SU-DHL-6 (cell line): ENCODE measurements around the gene ZNF33A.
A peak's percentile ranks its signal among the peaks of the same experiment; 100 is the strongest.

Source experiments
- H2AFZ ChIP-seq: fragments of 200-600 bp; sonication (generic); 2 replicates; pipeline ENCODE4 v1.6.1; 2014; ENCODE audit warnings: low read depth, mild to moderate bottlenecking, moderate library complexity, mixed read lengths, antibody characterized with exemption, low read length; ENCODE audit not compliant: severe bottlenecking
- H3F3A ChIP-seq: fragments of 200-600 bp; shearing (Covaris generic); 2 replicates; pipeline ENCODE4 v1.6.0; 2016; ENCODE audit warnings: antibody characterized with exemption, mild to moderate bottlenecking; ENCODE audit not compliant: insufficient read depth
- H3K27ac ChIP-seq: fragments of 200-600 bp; sonication (generic); 2 replicates; pipeline ENCODE4 v1.5.1; 2016; ENCODE audit warnings: low read depth, mild to moderate bottlenecking, low read length, moderate library complexity, mixed read lengths
- H3K27me3 ChIP-seq: fragments of 200-600 bp; sonication (generic), shearing (Covaris generic); 2 replicates; pipeline ENCODE4 v1.6.0; 2014; ENCODE audit warnings: mild to moderate bottlenecking, low read length
- H3K36me3 ChIP-seq: fragments of 200-600 bp; sonication (generic); 2 replicates; pipeline ENCODE4 v1.6.1; 2014; ENCODE audit warnings: mild to moderate bottlenecking, low read length, mixed read lengths
- H3K4me2 ChIP-seq: fragments of 300-600, 200-600 bp; shearing (Covaris generic), sonication (generic); 2 replicates; pipeline ENCODE4 v1.6.0; 2014; ENCODE audit warnings: low read length, low read depth, mild to moderate bottlenecking; ENCODE audit not compliant: poor library complexity, severe bottlenecking
- H3K4me3 ChIP-seq: fragments of 200-600 bp; sonication (generic); 2 replicates; pipeline ENCODE4 v1.5.1; 2014; ENCODE audit warnings: antibody characterized with exemption, low read length, mild to moderate bottlenecking, mixed read lengths; ENCODE audit not compliant: insufficient read depth, poor library complexity, severe bottlenecking
- H3K79me2 ChIP-seq: fragments of 200-600 bp; sonication (generic); 2 replicates; pipeline ENCODE4 v1.6.1; 2014; ENCODE audit warnings: mild to moderate bottlenecking, low read length, moderate library complexity; ENCODE audit not compliant: insufficient read depth
- H3K9ac ChIP-seq: fragments of 200-600 bp; sonication (generic); 2 replicates; pipeline ENCODE4 v1.7.0; 2014; ENCODE audit warnings: mild to moderate bottlenecking, low read length
- H3K9me2 ChIP-seq: fragments of 200-600 bp; sonication (generic); replicated peaks from 2 replicates; pipeline ENCODE4 v1.6.1; 2014; ENCODE audit warnings: low read length; ENCODE audit not compliant: insufficient read depth
- H3K9me3 ChIP-seq: fragments of 200-600 bp; sonication (generic); 2 replicates; pipeline ENCODE4 v1.6.1; 2014; ENCODE audit warnings: low read length, mixed read lengths; ENCODE audit not compliant: insufficient read depth
- H4K20me1 ChIP-seq: fragments of 200-600 bp; sonication (generic); 2 replicates; pipeline ENCODE4 v1.6.1; 2014; ENCODE audit warnings: low read depth, mild to moderate bottlenecking, antibody characterized with exemption, low read length, moderate library complexity, mixed read lengths
- CTCF ChIP-seq: fragments of 200-600 bp; sonication (generic); IDR thresholded peaks from one replicate; pipeline ENCODE4 v1.5.1; 2017; ENCODE audit warnings: antibody characterized with exemption, mild to moderate bottlenecking, low read length, moderate library complexity; ENCODE audit not compliant: insufficient read depth, poor library complexity, severe bottlenecking
- EZH2phosphoT487 ChIP-seq: fragments of 200-600 bp; sonication (generic), shearing (Covaris generic); conservative IDR thresholded peaks from 2 replicates; pipeline ENCODE4 v1.6.1; 2018; ENCODE audit warnings: mild to moderate bottlenecking, antibody characterized with exemption, low read length, moderate library complexity, mixed read lengths

Gene ZNF33A

GRCh38 chr10:38027986-38028385 is 17.5 kb downstream of the ZNF33A start:
- Histone ChIP-seq H3K27ac (no peak overlapping the region), H3K9me3 (no peaks in the 10 kb centered on the region), H3F3A (0 out of 2 replicates have a peak, but pooled peaks cover 11% of the 10 kb centered on the region), H3K9ac (no peak overlapping the region), H2AFZ (no peak overlapping the region), H3K9me2 (no peaks in the 10 kb centered on the region), H4K20me1 (no peaks in the 10 kb centered on the region), H3K27me3 (no peaks in the 10 kb centered on the region), H3K36me3 (peaks cover 31% of the 10 kb centered on the region), H3K4me2 (no peak overlapping the region), H3K79me2 (0 out of 2 replicates have a peak, but pooled peaks cover 7% of the 10 kb centered on the region), H3K4me3 (no peak overlapping the region)
- TF ChIP-seq EZH2phosphoT487: no peak
- TF ChIP-seq CTCF: no peak

- H3K9me2 ChIP-seq: no peaks in the 10 kb centered on the region
- no peak overlapping the region for H3K4me3 ChIP-seq
- H3F3A ChIP-seq: peaks cover 14% of the 10 kb centered on the region
- H3K27me3 ChIP-seq: no peaks in the 10 kb centered on the region
- H3K9ac ChIP-seq: no peak overlapping the region
- H3K36me3 ChIP-seq: peaks cover 20% of the 10 kb centered on the region
- TF ChIP-seq EZH2phosphoT487 (no peak), CTCF (no peak)
- no peak overlapping the region for H2AFZ ChIP-seq
- H3K79me2 ChIP-seq: no peaks in the 10 kb centered on the region
- H3K9me3 ChIP-seq: no peaks in the 10 kb centered on the region
- H4K20me1 ChIP-seq: no peaks in the 10 kb centered on the region
- H3K4me2 ChIP-seq: no peak overlapping the region
- no peak overlapping the region for H3K27ac ChIP-seq
Observed at GRCh38 chr10:38032886-38033285, 22.4 kb downstream of the ZNF33A start.

GRCh38 chr10:38038107-38038931 is 27.8 kb downstream of the ZNF33A start:
- Histone ChIP-seq H3K4me3 (peak overlapping the region; percentile 53), H3K27me3 (no peaks in the 10 kb centered on the region), H3K36me3 (peaks cover 29% of the 10 kb centered on the region), H3K79me2 (peaks cover 24% of the 10 kb centered on the region), H3F3A (peaks cover 15% of the 10 kb centered on the region), H3K9me3 (no peaks in the 10 kb centered on the region), H3K4me2 (peak overlapping the region; percentile 87), H3K9ac (peak overlapping the region; percentile 43), H3K9me2 (no peaks in the 10 kb centered on the region), H3K27ac (peak overlapping the region; percentile 64), H4K20me1 (no peaks in the 10 kb centered on the region), H2AFZ (no peak overlapping the region)
- TF ChIP-seq CTCF (no peak), EZH2phosphoT487 (no peak)
